H1 (cell line): ENCODE data around the gene RIIAD1. TPM values are rescaled to one million over a fixed set of nuclear protein-coding genes. Genes with fewer than 3 reads are reported as not detected.

Source experiments
- CTCF ChIA-PET: fragments of 300-600 bp; sonication (Branson Sonifier 250); formaldehyde crosslinking; loops from one replicate; lab custom pipeline; 2021; ENCODE audit not compliant: partially characterized antibody; lab: Charles Lee
- POLR2A ChIA-PET: fragments of 300-600 bp; sonication (Branson Sonifier 250); formaldehyde crosslinking; loops from one replicate; lab custom pipeline; 2021; ENCODE audit warnings: inconsistent platforms; ENCODE audit not compliant: partially characterized antibody; lab: Charles Lee
- DNase-seq, 2 experiments: peaks; one replicate each; pipeline versions ENCODE4 v3.0.0 to v3.0.0-alpha.2; 2010 to 2022; ENCODE audit warnings: low spot score in 2 of 2, low read depth in 1 of 2, mixed read lengths in 1 of 2
- FAIRE-seq: peaks from 2 replicates; lab custom pipeline; 2011; peaks lifted over from hg19 to GRCh38; lab: Jason Lieb, UNC
- H2AFZ ChIP-seq: 2 replicates; pipeline ENCODE4 v1.8.1; 2012; ENCODE audit warnings: low read length, inconsistent platforms
- H2AK5ac ChIP-seq: 2 replicates; pipeline ENCODE4 v1.6.1; 2013; ENCODE audit warnings: low read depth, low read length
- H2BK120ac ChIP-seq: replicated peaks from 2 replicates; pipeline ENCODE3; 2013; ENCODE audit warnings: low read depth, low read length, inconsistent platforms
- H2BK12ac ChIP-seq: 2 replicates; pipeline ENCODE4 v1.6.1; 2013; ENCODE audit warnings: low read depth, low read length
- H2BK15ac ChIP-seq: 2 replicates; pipeline ENCODE4 v1.6.1; 2013; ENCODE audit warnings: low read length
- H2BK20ac ChIP-seq: 2 replicates; pipeline ENCODE4 v1.6.1; 2013; ENCODE audit warnings: low read length
- H2BK5ac ChIP-seq: 2 replicates; pipeline ENCODE4 v1.6.1; 2013; ENCODE audit warnings: low read depth, low read length
- H3K14ac ChIP-seq: 2 replicates; pipeline ENCODE4 v1.6.1; 2013; ENCODE audit warnings: inconsistent platforms; ENCODE audit not compliant: insufficient read length
- H3K18ac ChIP-seq: 2 replicates; pipeline ENCODE4 v1.6.1; 2013; ENCODE audit warnings: low read length; ENCODE audit errors: extremely low read depth
- H3K23ac ChIP-seq: 2 replicates; pipeline ENCODE4 v1.6.1; 2013; ENCODE audit warnings: inconsistent platforms; ENCODE audit not compliant: insufficient read length
- H3K23me2 ChIP-seq: 2 replicates; pipeline ENCODE4 v1.6.1; 2013; ENCODE audit warnings: low read depth, low read length
- H3K27ac ChIP-seq: 2 replicates; pipeline ENCODE4 v1.6.1; 2011; ENCODE audit warnings: low read depth, low read length, inconsistent platforms
- H3K27me3 ChIP-seq, 4 experiments: replicated peaks in 1 of 4; 1 replicate in 1 of 4; 2 replicates in 3 of 4; pipeline versions ENCODE4 v1.6.1 to v1.8.1; 2011 to 2013; ENCODE audit warnings: low read length in 3 of 4, mild to moderate bottlenecking in 3 of 4, inconsistent platforms in 2 of 4, mixed read lengths in 2 of 4, moderate library complexity in 1 of 4; ENCODE audit not compliant: control insufficient read depth in 3 of 4, insufficient read depth in 3 of 4; ENCODE audit errors: extremely low read depth in 1 of 4
- H3K36me3 ChIP-seq, 4 experiments: 2 replicates each; pipeline versions ENCODE4 v1.6.1 to v1.8.1; 2011 to 2013; ENCODE audit warnings: mild to moderate bottlenecking in 4 of 4, low read length in 3 of 4, moderate library complexity in 2 of 4, control low read depth in 1 of 4, inconsistent platforms in 1 of 4; ENCODE audit not compliant: insufficient read depth in 4 of 4, control insufficient read depth in 2 of 4
- H3K4ac ChIP-seq: replicated peaks from 2 replicates; pipeline ENCODE3; 2013; ENCODE audit warnings: low read length, low read depth, mixed read lengths, inconsistent platforms; ENCODE audit not compliant: insufficient read length
- H3K4me1 ChIP-seq, 4 experiments: replicated peaks in 1 of 4; 1 replicate in 1 of 4; 2 replicates in 3 of 4; pipeline versions ENCODE4 v1.6.1 to v1.8.1; 2011 to 2013; ENCODE audit warnings: low read length in 3 of 4, inconsistent platforms in 2 of 4, mixed read lengths in 1 of 4; ENCODE audit not compliant: insufficient read depth in 4 of 4, control insufficient read depth in 3 of 4
- H3K4me2 ChIP-seq, 2 experiments: 2 replicates each; pipeline versions ENCODE4 v1.6.1 to v1.8.1; 2011 to 2013; ENCODE audit warnings: low read depth in 2 of 2, low read length in 2 of 2, control low read depth in 1 of 2, inconsistent platforms in 1 of 2, mild to moderate bottlenecking in 1 of 2; ENCODE audit not compliant: insufficient read depth in 1 of 2
- H3K4me3 ChIP-seq, 4 experiments: fragments of 200-600, 300-600 bp in 1 of 4; sonication (generic), shearing (Covaris generic), sonication (Bioruptor Twin) in 1 of 4; 2 replicates each; pipeline versions ENCODE4 v1.5.1 to v1.8.1; 2011 to 2016; ENCODE audit warnings: low read length in 4 of 4, low read depth in 3 of 4, control low read depth in 2 of 4, inconsistent platforms in 2 of 4, mild to moderate bottlenecking in 2 of 4, mixed read lengths in 1 of 4, moderate library complexity in 1 of 4; ENCODE audit not compliant: insufficient read depth in 2 of 4; ENCODE audit errors: extremely low read depth in 1 of 4
- H3K56ac ChIP-seq: replicated peaks from 2 replicates; pipeline ENCODE3; 2013; ENCODE audit warnings: low read depth, mild to moderate bottlenecking, mixed read lengths, low read length, inconsistent platforms; ENCODE audit not compliant: insufficient read length
- H3K79me1 ChIP-seq: 2 replicates; pipeline ENCODE4 v1.6.1; 2013; ENCODE audit warnings: low read depth, low read length, control low read depth
- H3K79me2 ChIP-seq, 2 experiments: 2 replicates each; pipeline versions ENCODE4 v1.6.1 to v1.8.1; 2012 to 2013; ENCODE audit warnings: low read length in 2 of 2, mild to moderate bottlenecking in 2 of 2, inconsistent platforms in 1 of 2; ENCODE audit not compliant: insufficient read depth in 2 of 2, control insufficient read depth in 1 of 2
- H3K9ac ChIP-seq, 4 experiments: replicated peaks in 1 of 4; 1 replicate in 1 of 4; 2 replicates in 3 of 4; pipeline versions ENCODE4 v1.6.1 to v1.8.1; 2011 to 2013; ENCODE audit warnings: low read depth in 3 of 4, low read length in 3 of 4, control low read depth in 2 of 4, mild to moderate bottlenecking in 2 of 4, moderate library complexity in 2 of 4, inconsistent platforms in 1 of 4; ENCODE audit errors: extremely low read depth in 1 of 4
- H3K9me3 ChIP-seq, 2 experiments: 2 replicates each; pipeline versions ENCODE4 v1.6.1 to v1.8.1; 2012 to 2013; ENCODE audit warnings: mild to moderate bottlenecking in 2 of 2, moderate library complexity in 2 of 2, control low read depth in 1 of 2, inconsistent platforms in 1 of 2, low read depth in 1 of 2, low read length in 1 of 2, mixed read lengths in 1 of 2; ENCODE audit not compliant: insufficient read depth in 2 of 2
- H4K20me1 ChIP-seq, 2 experiments: replicated peaks in 1 of 2; 2 replicates each; pipeline versions ENCODE3 to v1.8.1; 2011 to 2013; ENCODE audit warnings: inconsistent platforms in 2 of 2, low read length in 2 of 2, mild to moderate bottlenecking in 1 of 2; ENCODE audit not compliant: insufficient read depth in 2 of 2, control insufficient read depth in 1 of 2
- H4K5ac ChIP-seq: 2 replicates; pipeline ENCODE4 v1.6.1; 2013; ENCODE audit warnings: low read length, low read depth, mixed read lengths, inconsistent platforms; ENCODE audit not compliant: insufficient read length
- H4K8ac ChIP-seq: 2 replicates; pipeline ENCODE4 v1.8.0; 2013; ENCODE audit warnings: mild to moderate bottlenecking, moderate library complexity, low read length, inconsistent platforms; ENCODE audit not compliant: insufficient read depth; ENCODE audit errors: extremely low read depth
- H4K91ac ChIP-seq: replicated peaks from 2 replicates; pipeline ENCODE3; 2013; ENCODE audit warnings: low read length, mixed read lengths, inconsistent platforms; ENCODE audit not compliant: insufficient read length
- CBX5 ChIP-seq: fragments of 300-800, 300-1000 bp; sonication (generic); IDR thresholded peaks from 2 replicates; pipeline ENCODE4 v1.7.1; 2016; ENCODE audit warnings: antibody characterized with exemption, low read length, low read depth
- CBX8 ChIP-seq: fragments of 300-800, 300-1000 bp; sonication (generic); IDR thresholded peaks from 2 replicates; pipeline ENCODE4 v1.7.1; 2016; ENCODE audit warnings: low read depth, low read length, borderline replicate concordance
- CEBPB ChIP-seq: IDR thresholded peaks from 2 replicates; pipeline ENCODE4 v1.6.1; 2012; ENCODE audit warnings: low read depth, low read length
- CHD1 ChIP-seq: IDR thresholded peaks from 2 replicates; pipeline ENCODE4 v1.6.1; 2012; ENCODE audit warnings: low read depth, low read length, improper control_type of control experiment
- CREB1 ChIP-seq: IDR thresholded peaks from 2 replicates; pipeline ENCODE4 v1.6.1; 2012; ENCODE audit warnings: inconsistent platforms
- CTBP2 ChIP-seq: IDR thresholded peaks from 2 replicates; pipeline ENCODE4 v1.7.0; 2011; ENCODE audit warnings: borderline replicate concordance, mild to moderate bottlenecking, moderate library complexity, mixed read lengths, low read length; ENCODE audit not compliant: insufficient read depth, insufficient read length
- GTF2F1 ChIP-seq: IDR thresholded peaks from 2 replicates; pipeline ENCODE4 v1.6.1; 2012; ENCODE audit warnings: low read depth, low read length, improper control_type of control experiment, borderline replicate concordance
- JUN ChIP-seq: IDR thresholded peaks from 2 replicates; pipeline ENCODE4 v1.6.1; 2011; ENCODE audit warnings: low read depth, mild to moderate bottlenecking, improper control_type of control experiment, low read length
- NANOG ChIP-seq: IDR thresholded peaks from 2 replicates; pipeline ENCODE4 v1.6.1; 2011; ENCODE audit warnings: low read length, low read depth, mild to moderate bottlenecking, inconsistent platforms; ENCODE audit not compliant: insufficient read depth, poor library complexity, severe bottlenecking
- RFX5 ChIP-seq: IDR thresholded peaks from 2 replicates; pipeline ENCODE4 v1.6.1; 2011; ENCODE audit warnings: low read depth, low read length, improper control_type of control experiment, borderline replicate concordance
- SIRT6 ChIP-seq: IDR thresholded peaks from one replicate; pipeline ENCODE4 v1.7.1; 2012; ENCODE audit warnings: low read length, inconsistent platforms
- TEAD4 ChIP-seq: IDR thresholded peaks from 2 replicates; pipeline ENCODE4 v1.6.1; 2012; ENCODE audit warnings: low read depth, low read length, inconsistent platforms, mixed read lengths
- WGBS, 2 experiments: shearing (Covaris generic) in 1 of 2; methylation state at CpG; one replicate each; pipeline versions ENCODE4 v1.1.6 to v1.1.7; 2013 to 2015; ENCODE audit warnings: low lambda C conversion rate in 2 of 2, mixed read lengths in 2 of 2, inconsistent platforms in 1 of 2, low coverage in 1 of 2, missing lambda C conversion rate in 1 of 2; ENCODE audit not compliant: insufficient replicate concordance in 2 of 2, insufficient coverage in 1 of 2, insufficient read length in 1 of 2; ENCODE audit errors: extremely low coverage in 1 of 2, missing lambda C conversion rate in 1 of 2; 5-methylcytosine and 5-hydroxymethylcytosine counted together
- polyA plus RNA-seq, 7 experiments: library from polyadenylated mRNA; depleted of rRNA in 3 of 7; stranded (reverse) in 5 of 7; unstranded in 2 of 7; fragments of >200 nt in 5 of 7; fragments of 200-250 nt in 2 of 7; gene quantifications; 1 replicate in 5 of 7; 2 replicates in 1 of 7; 4 replicates in 1 of 7; pipeline versions ENCODE4 v1.2.1 to v1.2.3, GENCODE V29; 2011 to 2013; ENCODE audit warnings: missing spikeins in 2 of 7, mixed read lengths in 2 of 7
- total RNA-seq: library from RNA; stranded (reverse); fragmentation: NEBNext Ultra II Directional; extraction: Animal tissue kit (Norgen Biotek cat#: 25700); gene quantifications from 2 replicates; pipeline ENCODE4 v1.2.1, GENCODE V29; 2021
- TF ChIP-seq, protein P1 (sequence below), 3 experiments: IDR thresholded peaks; 1 replicate in 2 of 3; 2 replicates in 1 of 3; pipeline versions ENCODE4 v1.5.1 to v1.6.1; 2011; ENCODE audit warnings: low read length in 3 of 3, mild to moderate bottlenecking in 3 of 3, inconsistent platforms in 2 of 3, low read depth in 1 of 3, moderate library complexity in 1 of 3; ENCODE audit not compliant: insufficient read depth in 1 of 3; ENCODE audit errors: control extremely low read depth in 1 of 3

Gene RIIAD1
- total and polyA plus RNA-seq, 2 of the 8 experiments (the other 6 are each of a cell fraction or from before 2014, with no cell fraction given), result not detected

DNA sequence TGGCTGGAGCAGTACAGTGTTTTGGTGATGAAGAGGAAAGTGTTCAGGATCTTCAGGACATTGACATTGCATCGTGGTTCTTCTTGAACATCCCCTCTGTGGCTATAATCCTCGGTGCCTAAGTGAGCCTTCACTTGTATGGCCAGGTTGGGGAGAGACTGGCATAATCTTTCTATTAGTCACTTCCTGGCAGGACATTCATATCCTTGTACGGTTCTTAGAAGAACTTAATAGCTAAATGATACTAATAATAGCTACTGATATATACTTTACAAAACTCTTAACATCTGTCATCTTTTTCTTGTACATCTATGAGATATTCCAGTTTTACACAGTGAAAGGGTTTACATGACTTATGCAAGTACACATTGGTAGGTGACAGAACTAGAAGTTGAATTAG is 40.5 kb upstream of the RIIAD1 start:
- H4K8ac ChIP-seq, result no peak overlapping the region
- DNase-seq (no peak), FAIRE-seq (no peak)
- H2BK15ac ChIP-seq, result no peak overlapping the region
- H2BK12ac ChIP-seq, result no peak overlapping the region
- WGBS, 2 experiments, result 87% methylated on average over 3 of the region's 3 CpGs; no CpG with 5 or more reads in 1 of the 2 experiments
- no peak overlapping the region for H3K27ac ChIP-seq
- H3K4me3 ChIP-seq, result no peak overlapping the region
- no peaks in the 10 kb centered on the region; the same call in 1 of the 2 replicates for H3K23me2 ChIP-seq
- POLR2A ChIA-PET, result no interaction called here
- H4K91ac ChIP-seq, result no peak overlapping the region
- no peaks in the 10 kb centered on the region for H3K9me3 ChIP-seq
- H3K18ac ChIP-seq, result no peak overlapping the region
- no peaks in the 10 kb centered on the region for H3K79me1 ChIP-seq
- H3K23ac ChIP-seq, result no peak overlapping the region
- no peak overlapping the region for H4K5ac ChIP-seq
- no peak overlapping the region for H3K4ac ChIP-seq
- H3K56ac ChIP-seq, result no peak overlapping the region
- no peak overlapping the region for H2BK5ac ChIP-seq
- no peaks in the 10 kb centered on the region for H3K79me2 ChIP-seq
- no peaks in the 10 kb centered on the region for H4K20me1 ChIP-seq
- H3K4me1 ChIP-seq, result no peaks in the 10 kb centered on the region
- CTCF ChIA-PET, result interaction anchor here (1.3 to 1.9 kb wide), 2 partner anchors 12 to 108 kb away, joined by 3 to 8 read pairs; no protein-coding TSS in a partner anchor
- H2AK5ac ChIP-seq, result no peak overlapping the region
- H3K9ac ChIP-seq, result no peak overlapping the region
- no peak overlapping the region for H2AFZ ChIP-seq
- H3K27me3 ChIP-seq, result no peaks in the 10 kb centered on the region
- H3K4me2 ChIP-seq, result no peak overlapping the region
- H2BK120ac ChIP-seq, result no peak overlapping the region
- no peak overlapping the region for H3K14ac ChIP-seq
- H3K36me3 ChIP-seq, result peaks cover 0 to 5% (median 0%) of the 10 kb centered on the region in 4 experiments; a peak in 3 of 8 replicates
- no peak overlapping the region for H2BK20ac ChIP-seq
- TF ChIP-seq NANOG, result no peak
- TF ChIP-seq CHD1, result no peak
- TF ChIP-seq, protein P1, sequence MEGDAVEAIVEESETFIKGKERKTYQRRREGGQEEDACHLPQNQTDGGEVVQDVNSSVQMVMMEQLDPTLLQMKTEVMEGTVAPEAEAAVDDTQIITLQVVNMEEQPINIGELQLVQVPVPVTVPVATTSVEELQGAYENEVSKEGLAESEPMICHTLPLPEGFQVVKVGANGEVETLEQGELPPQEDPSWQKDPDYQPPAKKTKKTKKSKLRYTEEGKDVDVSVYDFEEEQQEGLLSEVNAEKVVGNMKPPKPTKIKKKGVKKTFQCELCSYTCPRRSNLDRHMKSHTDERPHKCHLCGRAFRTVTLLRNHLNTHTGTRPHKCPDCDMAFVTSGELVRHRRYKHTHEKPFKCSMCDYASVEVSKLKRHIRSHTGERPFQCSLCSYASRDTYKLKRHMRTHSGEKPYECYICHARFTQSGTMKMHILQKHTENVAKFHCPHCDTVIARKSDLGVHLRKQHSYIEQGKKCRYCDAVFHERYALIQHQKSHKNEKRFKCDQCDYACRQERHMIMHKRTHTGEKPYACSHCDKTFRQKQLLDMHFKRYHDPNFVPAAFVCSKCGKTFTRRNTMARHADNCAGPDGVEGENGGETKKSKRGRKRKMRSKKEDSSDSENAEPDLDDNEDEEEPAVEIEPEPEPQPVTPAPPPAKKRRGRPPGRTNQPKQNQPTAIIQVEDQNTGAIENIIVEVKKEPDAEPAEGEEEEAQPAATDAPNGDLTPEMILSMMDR (IDR thresholded peaks at IDR 0.05; ENCODE audit: control extremely low read depth in 1 of 3, insufficient read depth in 1 of 3, low read depth in 1 of 3, low read length in 3 of 3), result no peak
- no peak for TF ChIP-seq CREB1
- TF ChIP-seq TEAD4, result no peak
- TF ChIP-seq JUN, result no peak
- no peak for TF ChIP-seq CBX8
- TF ChIP-seq GTF2F1, result no peak
- TF ChIP-seq CEBPB, result no peak
- no peak for TF ChIP-seq CTBP2
- TF ChIP-seq SIRT6, result no peak
- TF ChIP-seq RFX5, result no peak
- TF ChIP-seq CBX5, result no peak
